Activated CD4-positive, alpha-beta T cell treated with anti-CD3 and anti-CD28 coated beads, Interleukin-2, Interleukin-4, amounts not matched to agents 100 ng/mL and 50 ng/mL, durations not matched to agents 16 hours and 8 hours (primary cell): ENCODE data around the gene YJEFN3.

Source experiments
- DNase-seq: peaks from one replicate; pipeline ENCODE4 v3.0.0-alpha.2; 2020; ENCODE audit warnings: low spot score

YJEFN3 gene

GRCh38 chr19:19524053-19524452, 4.7 kb upstream of the YJEFN3 start:
- DNase-seq: no peak

GRCh38 chr19:19525611-19526380, 2.9 kb upstream of the YJEFN3 start:
- no peak for DNase-seq

GRCh38 chr19:19526581-19527370, 1.9 kb upstream of the YJEFN3 start:
- no peak for DNase-seq

GRCh38 chr19:19527371-19527656, 1.4 kb upstream of the YJEFN3 start:
- no peak for DNase-seq

GRCh38 chr19:19527674-19528625, 761 bp upstream of the YJEFN3 start:
- DNase-seq: no peak

GRCh38 chr19:19529783-19530422, 1.2 kb downstream of the YJEFN3 start:
- no peak for DNase-seq

- DNase-seq: no peak
Measured at GRCh38 chr19:19530423-19530804, 1.7 kb downstream of the YJEFN3 start.

- DNase-seq: no peak
Measured at GRCh38 chr19:19530889-19531288, 2.2 kb downstream of the YJEFN3 start.

GRCh38 chr19:19531951-19532805, 3.5 kb downstream of the YJEFN3 start:
- DNase-seq: peak; percentile 86

- DNase-seq: no peak
Measured at GRCh38 chr19:19532806-19533701, 4.3 kb downstream of the YJEFN3 start.

- DNase-seq: no peak
Measured at GRCh38 chr19:19533841-19534240, 5.1 kb downstream of the YJEFN3 start.

- no peak for DNase-seq
Measured at GRCh38 chr19:19534556-19535265, 6.0 kb downstream of the YJEFN3 start.

GRCh38 chr19:19535311-19536191, 6.8 kb downstream of the YJEFN3 start:
- DNase-seq: no peak

- no peak for DNase-seq
Measured at GRCh38 chr19:19537075-19538048, 8.7 kb downstream of the YJEFN3 start.

- DNase-seq: no peak
Measured at GRCh38 chr19:19538061-19538784, 9.5 kb downstream of the YJEFN3 start, which contains the start of gene CILP2. CILP2 (plus strand) TSS chr19:19538265; CDS start chr19:19538350, 85 bp downstream.

- no peak for DNase-seq
Measured at GRCh38 chr19:19538785-19539166, 10.1 kb downstream of the YJEFN3 start.
